Jurkat, Clone E6-1 (cell line): Measurements from ENCODE around the gene HADH.
"Not testable (repeated sequence)": the region's sequence is repeated elsewhere in the genome, so short reads cannot be mapped to it uniquely, and the experiment has no call there.

Experiments
- DNase-seq: peaks from one replicate; pipeline ENCODE4 v3.0.0-alpha.2; 2011; ENCODE audit warnings: low read depth, low spot score
- H3K4me3 ChIP-seq: 2 replicates; pipeline ENCODE4 v1.5.1; 2011; ENCODE audit warnings: mild to moderate bottlenecking, low read length, control low read depth, moderate library complexity

HADH gene

GRCh38 chr4:108050166-108051111 is 60.8 kb downstream of the HADH start:
- not testable (repeated sequence) for DNase-seq
- H3K4me3 ChIP-seq, result peak overlapping the region; percentile 28; the same call in 1 of the 2 replicates

GRCh38 chr4:108051343-108051742 is 61.7 kb downstream of the HADH start:
- DNase-seq, result peak; percentile 66
- H3K4me3 ChIP-seq, result no peak overlapping the region

GRCh38 chr4:108052558-108053120 is 63.0 kb downstream of the HADH start:
- H3K4me3 ChIP-seq, result no peak overlapping the region
- DNase-seq, result no peak

- no peak for DNase-seq
- H3K4me3 ChIP-seq, result no peak overlapping the region
These were observed 63.6 kb downstream of the HADH start for GRCh38 chr4:108053251-108053711.

GRCh38 chr4:108054025-108054638 is 64.4 kb downstream of the HADH start:
- no peak overlapping the region for H3K4me3 ChIP-seq
- peak; percentile 80 for DNase-seq

GRCh38 chr4:108055787-108056186 is 66.1 kb downstream of the HADH start:
- DNase-seq, result no peak
- H3K4me3 ChIP-seq, result no peak overlapping the region

- no peak overlapping the region for H3K4me3 ChIP-seq
- DNase-seq, result no peak
These were observed 66.7 kb downstream of the HADH start for GRCh38 chr4:108056418-108056817.

- no peak for DNase-seq
- H3K4me3 ChIP-seq, result no peak overlapping the region
These were observed 69.2 kb downstream of the HADH start for GRCh38 chr4:108058685-108059440.

GRCh38 chr4:108060164-108060563 is 70.5 kb downstream of the HADH start:
- no peak overlapping the region for H3K4me3 ChIP-seq
- no peak for DNase-seq

- no peak for DNase-seq
- no peak overlapping the region for H3K4me3 ChIP-seq
These were observed 71.1 kb downstream of the HADH start for GRCh38 chr4:108060686-108061321.

- H3K4me3 ChIP-seq, result no peak overlapping the region
- DNase-seq, result no peak
These were observed 78.8 kb downstream of the HADH start for GRCh38 chr4:108068442-108068841.

- H3K4me3 ChIP-seq, result no peak overlapping the region
- no peak for DNase-seq
These were observed 81.1 kb downstream of the HADH start for GRCh38 chr4:108070775-108071174.

GRCh38 chr4:108072300-108072699 is 82.6 kb downstream of the HADH start:
- H3K4me3 ChIP-seq, result no peak overlapping the region
- DNase-seq, result peak; percentile 86

- peak; percentile 88 for DNase-seq
- H3K4me3 ChIP-seq, result no peak overlapping the region
These were observed 88.5 kb downstream of the HADH start for GRCh38 chr4:108078024-108078733.

- no peak overlapping the region for H3K4me3 ChIP-seq
- DNase-seq, result peak; percentile 84
These were observed 91.1 kb downstream of the HADH start for GRCh38 chr4:108080747-108081146.

- H3K4me3 ChIP-seq, result no peak overlapping the region
- DNase-seq, result no peak
These were observed 91.6 kb downstream of the HADH start for GRCh38 chr4:108081256-108081655.
